IMR-90 (cell line): Measurements from ENCODE around the gene LHFPL6. TPM values are rescaled to one million over a fixed set of nuclear protein-coding genes. Genes with fewer than 3 reads are reported as not detected.

Source experiments
- ATAC-seq: fragments of 200-7000 bp; cut with Tn5 transposase; 2 replicates; pipeline ENCODE4 v1.9.1; 2020; ENCODE audit warnings: low read depth, mild to moderate bottlenecking, moderate library complexity
- BruUV-seq: library from RNA; stranded (reverse); fragments of 400-500 nt; replicated peaks from 2 replicates; lab custom pipeline; 2021; lab: Mats Ljungman, UMichigan
- CTCF ChIA-PET: fragments of 300-600 bp; formaldehyde crosslinking; extraction: SDS; loops from one replicate; lab custom pipeline; 2021; ENCODE audit warnings: antibody characterized with exemption; lab: Yijun Ruan, JAX
- POLR2A ChIA-PET: fragments of 300-600 bp; sonication (Branson Sonifier 250); formaldehyde crosslinking; loops from one replicate; lab custom pipeline; 2022; ENCODE audit warnings: antibody characterized with exemption; ENCODE audit not compliant: unreplicated experiment; lab: Charles Lee
- DNase-seq: peaks from one replicate; pipeline ENCODE4 v3.0.0; 2013
- H2AFZ ChIP-seq: replicated peaks from 2 replicates; pipeline ENCODE3; 2013; ENCODE audit warnings: low read length, mild to moderate bottlenecking; ENCODE audit not compliant: poor library complexity
- H2AK5ac ChIP-seq: 2 replicates; pipeline ENCODE4 v1.6.1; 2013; ENCODE audit warnings: low read depth, low read length, inconsistent platforms
- H2AK9ac ChIP-seq: replicated peaks from 2 replicates; pipeline ENCODE3; 2013; ENCODE audit warnings: mild to moderate bottlenecking, low read depth, low read length, moderate library complexity; ENCODE audit not compliant: poor library complexity
- H2BK120ac ChIP-seq: 2 replicates; pipeline ENCODE4 v1.6.1; 2013; ENCODE audit warnings: low read depth, low read length, inconsistent platforms
- H2BK15ac ChIP-seq: 3 replicates; pipeline ENCODE4 v1.6.1; 2013; ENCODE audit warnings: low read depth, low read length, inconsistent platforms
- H2BK20ac ChIP-seq: 2 replicates; pipeline ENCODE4 v1.6.1; 2013; ENCODE audit warnings: low read depth, mild to moderate bottlenecking, inconsistent platforms, low read length, moderate library complexity
- H2BK5ac ChIP-seq: 2 replicates; pipeline ENCODE4 v1.6.1; 2013; ENCODE audit warnings: mild to moderate bottlenecking, low read depth, low read length, inconsistent platforms; ENCODE audit not compliant: poor library complexity, severe bottlenecking
- H3K14ac ChIP-seq: replicated peaks from 2 replicates; pipeline ENCODE4 v1.6.1; 2013; ENCODE audit warnings: low read depth, low read length, inconsistent platforms
- H3K18ac ChIP-seq: 2 replicates; pipeline ENCODE4 v1.6.1; 2013; ENCODE audit warnings: low read depth, low read length, control low read depth
- H3K23ac ChIP-seq: 2 replicates; pipeline ENCODE4 v1.6.1; 2013; ENCODE audit warnings: low read depth, low read length, inconsistent platforms
- H3K27ac ChIP-seq: 2 replicates; pipeline ENCODE4 v1.5.1; 2013; ENCODE audit warnings: mild to moderate bottlenecking, control low read depth, low read length; ENCODE audit not compliant: insufficient read depth
- H3K27me3 ChIP-seq: 2 replicates; pipeline ENCODE4 v1.6.1; 2013; ENCODE audit warnings: low read length; ENCODE audit not compliant: control insufficient read depth, insufficient read depth
- H3K36me3 ChIP-seq: 2 replicates; pipeline ENCODE4 v1.6.1; 2013; ENCODE audit warnings: low read length, mixed read lengths; ENCODE audit not compliant: control insufficient read depth, insufficient read depth
- H3K4ac ChIP-seq: 2 replicates; pipeline ENCODE4 v1.6.1; 2013; ENCODE audit warnings: low read depth, low read length, inconsistent platforms
- H3K4me1 ChIP-seq: 2 replicates; pipeline ENCODE4 v1.6.1; 2013; ENCODE audit warnings: low read length, mixed read lengths; ENCODE audit not compliant: control insufficient read depth, insufficient read depth
- H3K4me2 ChIP-seq: 2 replicates; pipeline ENCODE4 v1.6.1; 2013; ENCODE audit warnings: low read depth, mild to moderate bottlenecking, control low read depth, low read length, moderate library complexity
- H3K4me3 ChIP-seq: 2 replicates; pipeline ENCODE4 v1.5.1; 2013; ENCODE audit warnings: low read depth, mild to moderate bottlenecking, control low read depth, low read length, moderate library complexity; ENCODE audit not compliant: insufficient read depth
- H3K56ac ChIP-seq: 2 replicates; pipeline ENCODE4 v1.6.1; 2013; ENCODE audit warnings: low read length, inconsistent platforms; ENCODE audit not compliant: insufficient read depth; ENCODE audit errors: extremely low read depth
- H3K79me1 ChIP-seq, 2 experiments: 2 replicates each; pipeline ENCODE4 v1.6.1; 2013; ENCODE audit warnings: low read length in 2 of 2, inconsistent platforms in 1 of 2, low read depth in 1 of 2
- H3K9ac ChIP-seq: 2 replicates; pipeline ENCODE4 v1.6.1; 2013; ENCODE audit warnings: low read depth, low read length, control low read depth
- H3K9me1 ChIP-seq: 2 replicates; pipeline ENCODE4 v1.6.1; 2013; ENCODE audit warnings: low read length, inconsistent platforms; ENCODE audit not compliant: insufficient read depth
- H3K9me3 ChIP-seq: 2 replicates; pipeline ENCODE4 v1.6.1; 2013; ENCODE audit warnings: low read length; ENCODE audit not compliant: control insufficient read depth, insufficient read depth
- H4K20me1 ChIP-seq: 2 replicates; pipeline ENCODE4 v1.6.1; 2013; ENCODE audit warnings: low read length, inconsistent platforms; ENCODE audit not compliant: insufficient read depth
- H4K5ac ChIP-seq: 2 replicates; pipeline ENCODE4 v1.6.1; 2013; ENCODE audit warnings: mild to moderate bottlenecking, low read depth, low read length, control low read depth
- H4K8ac ChIP-seq, 2 experiments: 2 replicates each; pipeline ENCODE4 v1.6.1; 2013; ENCODE audit warnings: low read depth in 2 of 2, low read length in 2 of 2, control low read depth in 1 of 2, inconsistent platforms in 1 of 2
- H4K91ac ChIP-seq: 2 replicates; pipeline ENCODE4 v1.6.1; 2013; ENCODE audit warnings: low read depth, low read length, inconsistent platforms; ENCODE audit not compliant: insufficient read depth
- BHLHE40 ChIP-seq: fragments of 150-350 bp; IDR thresholded peaks from 2 replicates; pipeline ENCODE4 v1.6.1; 2016; ENCODE audit warnings: mild to moderate bottlenecking, low read depth, low read length
- CEBPB ChIP-seq: IDR thresholded peaks from 2 replicates; pipeline ENCODE4 v1.6.1; 2012; ENCODE audit warnings: low read depth, low read length, improper control_type of control experiment
- CHD1 ChIP-seq: IDR thresholded peaks from 2 replicates; pipeline ENCODE4 v1.6.1; 2012; ENCODE audit warnings: low read depth, low read length, improper control_type of control experiment
- ELK1 ChIP-seq: fragments of 150-350 bp; IDR thresholded peaks from 2 replicates; pipeline ENCODE4 v1.6.1; 2016; ENCODE audit warnings: low read depth, mild to moderate bottlenecking, low read length, moderate library complexity, borderline replicate concordance
- FOS ChIP-seq: fragments of 150-350 bp; IDR thresholded peaks from 2 replicates; pipeline ENCODE4 v1.6.1; 2016; ENCODE audit warnings: low read depth, low read length
- MAFK ChIP-seq: IDR thresholded peaks from 2 replicates; pipeline ENCODE4 v1.6.1; 2012; ENCODE audit warnings: low read depth, low read length, improper control_type of control experiment
- MAZ ChIP-seq: IDR thresholded peaks from 2 replicates; pipeline ENCODE4 v1.6.1; 2012; ENCODE audit warnings: low read depth, mild to moderate bottlenecking, low read length, improper control_type of control experiment, moderate library complexity, borderline replicate concordance
- MXI1 ChIP-seq: IDR thresholded peaks from 2 replicates; pipeline ENCODE4 v1.6.1; 2012; ENCODE audit warnings: low read depth, mild to moderate bottlenecking, low read length, moderate library complexity, borderline replicate concordance
- NFE2L2 ChIP-seq: fragments of 150-350 bp; IDR thresholded peaks from 2 replicates; pipeline ENCODE4 v1.6.1; 2016; ENCODE audit warnings: low read depth, mild to moderate bottlenecking, low read length
- POLR2A ChIP-seq: IDR thresholded peaks from 2 replicates; pipeline ENCODE4 v1.6.1; 2012; ENCODE audit warnings: mild to moderate bottlenecking, low read depth, low read length
- RAD21 ChIP-seq: IDR thresholded peaks from 2 replicates; pipeline ENCODE4 v1.6.1; 2012; ENCODE audit warnings: low read length, improper control_type of control experiment
- RCOR1 ChIP-seq: IDR thresholded peaks from 2 replicates; pipeline ENCODE4 v1.6.1; 2012; ENCODE audit warnings: mild to moderate bottlenecking, low read length, improper control_type of control experiment; ENCODE audit not compliant: insufficient replicate concordance
- RFX5 ChIP-seq: IDR thresholded peaks from 2 replicates; pipeline ENCODE4 v1.8.0; 2012; ENCODE audit warnings: low read depth, mild to moderate bottlenecking, low read length, moderate library complexity
- SMC3 ChIP-seq: fragments of 150-350 bp; IDR thresholded peaks from 2 replicates; pipeline ENCODE4 v1.6.1; 2016; ENCODE audit warnings: low read depth, mild to moderate bottlenecking, antibody characterized with exemption, low read length, moderate library complexity
- USF2 ChIP-seq: fragments of 150-350 bp; IDR thresholded peaks from 2 replicates; pipeline ENCODE4 v1.6.1; 2017; ENCODE audit warnings: mild to moderate bottlenecking, antibody characterized with exemption, low read length, low read depth
- dilution Hi-C: fragments of 300-500 bp; cut with HindIII; formaldehyde crosslinking; loops from one replicate; pipeline ENCODE4 v1.14.3; 2018; ENCODE audit warnings: low sequenced_read_pairs; ENCODE audit not compliant: unreplicated experiment
- in situ Hi-C: fragments of 300-500 bp; cut with MboI; formaldehyde crosslinking; loops from 3 replicates; pipeline ENCODE4 v1.14.3; 2019; ENCODE audit warnings: low sequenced_read_pairs, inconsistent platforms, mixed read lengths
- intact Hi-C: fragments of 100-400 bp; cut with micrococcal nuclease; formaldehyde crosslinking; loops from 2 replicates; pipeline ENCODE4 v1.10.0; 2022
- polyA plus RNA-seq, 3 experiments: library from polyadenylated mRNA; depleted of rRNA; stranded (reverse); fragments of >200 nt; gene quantifications; 2 replicates each; pipeline ENCODE4 v1.2.3, GENCODE V29; 2012; ENCODE audit warnings: low replicate concordance in 1 of 3
- total RNA-seq: library from RNA; depleted of rRNA; stranded (reverse); fragments of >200 nt; gene quantifications from 2 replicates; pipeline ENCODE4 v1.2.3, GENCODE V29; 2012
- TF ChIP-seq, protein P1 (sequence below): conservative IDR thresholded peaks from 2 replicates; pipeline ENCODE4 v1.5.1; 2012; ENCODE audit warnings: mild to moderate bottlenecking, low read depth, low read length, improper control_type of control experiment

Gene LHFPL6
- total and polyA plus RNA-seq, 2 of the 4 experiments (the other 2 are of a cell fraction), result 24.7 to 36.1 TPM

DNA sequence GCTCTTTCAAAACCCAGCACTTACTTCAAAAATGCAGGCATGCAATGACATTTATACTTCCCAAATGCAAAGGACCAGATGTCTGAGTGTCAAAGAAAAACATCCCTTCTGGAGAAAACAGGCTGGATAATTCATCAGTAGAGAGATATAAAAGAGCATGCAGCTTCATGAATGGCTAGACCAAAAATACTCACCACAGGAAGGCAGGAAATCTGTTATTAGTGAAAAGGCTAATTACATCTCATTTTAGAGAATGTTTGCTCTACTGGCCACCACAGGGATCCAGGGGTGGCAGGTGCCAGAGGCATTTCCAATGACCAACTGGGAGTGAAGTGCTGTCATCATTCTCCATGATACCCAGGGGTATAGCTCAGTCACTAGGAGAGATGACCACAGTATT lies 106.5 kb downstream of the LHFPL6 start:
- Histone ChIP-seq H2BK20ac (no peak overlapping the region), H3K27ac (no peak overlapping the region), H4K20me1 (no peaks in the 10 kb centered on the region), H3K4me1 (no peaks in the 10 kb centered on the region), H3K23ac (no peak overlapping the region), H2BK15ac (no peak overlapping the region), H3K27me3 (no peaks in the 10 kb centered on the region), H2BK5ac (no peak overlapping the region), H3K36me3 (no peaks in the 10 kb centered on the region), H2BK120ac (no peak overlapping the region), H3K4me3 (no peak overlapping the region), H3K14ac (no peak overlapping the region), H2AFZ (no peak overlapping the region), H3K4ac (no peak overlapping the region), H3K9ac (no peak overlapping the region), H4K8ac (no peak overlapping the region), H3K18ac (no peak overlapping the region), H4K91ac (no peak overlapping the region), H3K56ac (no peak overlapping the region), H3K79me1 (peaks cover 12 to 24% of the 10 kb centered on the region in 2 experiments; a peak in 3 of 4 replicates), H3K9me3 (no peaks in the 10 kb centered on the region), H3K9me1 (peaks cover under 1% of the 10 kb centered on the region; the same call in 1 of the 2 replicates), H2AK9ac (no peak overlapping the region), H2AK5ac (no peak overlapping the region), H4K5ac (no peak overlapping the region), H3K4me2 (no peak overlapping the region)
- ChIA-PET POLR2A (no interaction called here), CTCF (no interaction called here)
- intact Hi-C loops (no loop called here), dilution Hi-C loops (no loop called here), in situ Hi-C loops (no loop called here)
- TF ChIP-seq USF2 (no peak), MAZ (no peak), NFE2L2 (no peak), RAD21 (no peak), MAFK (no peak), ELK1 (no peak), RFX5 (no peak), CEBPB (no peak), MXI1 (no peak), CHD1 (no peak), FOS (no peak), SMC3 (no peak), RCOR1 (no peak), BHLHE40 (no peak), POLR2A (no peak)
- TF ChIP-seq, protein P1, sequence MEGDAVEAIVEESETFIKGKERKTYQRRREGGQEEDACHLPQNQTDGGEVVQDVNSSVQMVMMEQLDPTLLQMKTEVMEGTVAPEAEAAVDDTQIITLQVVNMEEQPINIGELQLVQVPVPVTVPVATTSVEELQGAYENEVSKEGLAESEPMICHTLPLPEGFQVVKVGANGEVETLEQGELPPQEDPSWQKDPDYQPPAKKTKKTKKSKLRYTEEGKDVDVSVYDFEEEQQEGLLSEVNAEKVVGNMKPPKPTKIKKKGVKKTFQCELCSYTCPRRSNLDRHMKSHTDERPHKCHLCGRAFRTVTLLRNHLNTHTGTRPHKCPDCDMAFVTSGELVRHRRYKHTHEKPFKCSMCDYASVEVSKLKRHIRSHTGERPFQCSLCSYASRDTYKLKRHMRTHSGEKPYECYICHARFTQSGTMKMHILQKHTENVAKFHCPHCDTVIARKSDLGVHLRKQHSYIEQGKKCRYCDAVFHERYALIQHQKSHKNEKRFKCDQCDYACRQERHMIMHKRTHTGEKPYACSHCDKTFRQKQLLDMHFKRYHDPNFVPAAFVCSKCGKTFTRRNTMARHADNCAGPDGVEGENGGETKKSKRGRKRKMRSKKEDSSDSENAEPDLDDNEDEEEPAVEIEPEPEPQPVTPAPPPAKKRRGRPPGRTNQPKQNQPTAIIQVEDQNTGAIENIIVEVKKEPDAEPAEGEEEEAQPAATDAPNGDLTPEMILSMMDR, result no peak
- DNase-seq, result no peak
- no TSS peak for BruUV-seq
- ATAC-seq, result no peak
